ENCODE data around the gene ZFP90.
"Not testable (repeated sequence)": the region's sequence is repeated elsewhere in the genome, so short reads cannot be mapped to it uniquely, and the experiment has no call there.

The ZFP90 gene

GRCh38 chr16:68519225-68519745 is 19.8 kb upstream of the ZFP90 start:
- no peak for DNase-seq

GRCh38 chr16:68520649-68521086 is 18.4 kb upstream of the ZFP90 start:
- peak; percentile 89 for DNase-seq

- DNase-seq: no peak
Measured at GRCh38 chr16:68524069-68524820, 14.8 kb upstream of the ZFP90 start.

- no peak for DNase-seq
Measured at GRCh38 chr16:68526143-68526781, 12.8 kb upstream of the ZFP90 start.

GRCh38 chr16:68526782-68527145 is 12.3 kb upstream of the ZFP90 start:
- DNase-seq: no peak

GRCh38 chr16:68528233-68528632 is 10.9 kb upstream of the ZFP90 start:
- DNase-seq: no peak

- peak; percentile 92 for DNase-seq
Measured at GRCh38 chr16:68528686-68529379, 10.3 kb upstream of the ZFP90 start.

- no peak for DNase-seq
Measured at GRCh38 chr16:68529608-68529930, 9.5 kb upstream of the ZFP90 start.

- peak; percentile 93 for DNase-seq
Measured at GRCh38 chr16:68529931-68530701, 9.0 kb upstream of the ZFP90 start.

- no peak for DNase-seq
Measured at GRCh38 chr16:68533937-68534336, 5.2 kb upstream of the ZFP90 start.

GRCh38 chr16:68535331-68535730 is 3.8 kb upstream of the ZFP90 start:
- no peak for DNase-seq

GRCh38 chr16:68539711-68540239 is 684 bp downstream of the ZFP90 start:
- DNase-seq: peak; percentile 32

- DNase-seq: no peak
Measured at GRCh38 chr16:68548947-68549346, 9.9 kb downstream of the ZFP90 start.

GRCh38 chr16:68553186-68553585 is 14.1 kb downstream of the ZFP90 start:
- DNase-seq: no peak

GRCh38 chr16:68560341-68560740 is 21.2 kb downstream of the ZFP90 start:
- not testable (repeated sequence) for DNase-seq

GRCh38 chr16:68563631-68564381 is 24.7 kb downstream of the ZFP90 start:
- no peak for DNase-seq

- DNase-seq: no peak
Measured at GRCh38 chr16:68564382-68564985, 25.4 kb downstream of the ZFP90 start.

GRCh38 chr16:68574479-68574878 is 35.4 kb downstream of the ZFP90 start:
- no peak for DNase-seq

- DNase-seq: no peak
Measured at GRCh38 chr16:68575082-68575481, 36.0 kb downstream of the ZFP90 start.

- no peak for DNase-seq
Measured at GRCh38 chr16:68577352-68577853, 38.3 kb downstream of the ZFP90 start.

All from stimulated activated CD8-positive, alpha-beta memory T cell treated with anti-CD3 and anti-CD28 coated beads, Interleukin-4, amount 100 ng/mL, for 48 hours (primary cell).